Stimulated activated CD4-positive, alpha-beta T cell treated with anti-CD3 and anti-CD28 coated beads, Interleukin-1b, Interleukin-23, amount 100 ng/mL, for 1 hour (primary cell): Measurements from ENCODE around the gene ZBTB20.

Experiments used
- DNase-seq, 2 donors: peaks; one replicate each; pipeline ENCODE4 v3.0.0-alpha.2; 2020; ENCODE audit warnings: low read depth in 2 of 2

The ZBTB20 gene

GRCh38 chr3:114375608-114376421, 771.3 kb downstream of the ZBTB20 start:
- no peak for DNase-seq

- no peak for DNase-seq
These were observed 772.6 kb downstream of the ZBTB20 start for GRCh38 chr3:114374433-114374990.

GRCh38 chr3:114370537-114371174, 776.4 kb downstream of the ZBTB20 start:
- DNase-seq, result no peak

- no peak for DNase-seq
These were observed 781.2 kb downstream of the ZBTB20 start for GRCh38 chr3:114365909-114366308.

- DNase-seq, result no peak
These were observed 782.1 kb downstream of the ZBTB20 start for GRCh38 chr3:114364806-114365654.

- DNase-seq, result no peak
These were observed 783.4 kb downstream of the ZBTB20 start for GRCh38 chr3:114363554-114364202.

GRCh38 chr3:114362815-114363214, 784.3 kb downstream of the ZBTB20 start:
- DNase-seq, result no peak

- DNase-seq, result no peak
These were observed 785.7 kb downstream of the ZBTB20 start for GRCh38 chr3:114361391-114361790.

GRCh38 chr3:114356525-114356924, 790.6 kb downstream of the ZBTB20 start:
- DNase-seq, result no peak

GRCh38 chr3:114356066-114356465, 791.0 kb downstream of the ZBTB20 start:
- DNase-seq, result no peak

- DNase-seq, result no peak
These were observed 791.4 kb downstream of the ZBTB20 start for GRCh38 chr3:114355653-114356052.

GRCh38 chr3:114351822-114352145, 795.3 kb downstream of the ZBTB20 start:
- no peak for DNase-seq

GRCh38 chr3:114351123-114351821, 795.8 kb downstream of the ZBTB20 start:
- no peak for DNase-seq

GRCh38 chr3:114350690-114351089, 796.4 kb downstream of the ZBTB20 start:
- no peak for DNase-seq

- DNase-seq, result no peak
These were observed 796.8 kb downstream of the ZBTB20 start for GRCh38 chr3:114350271-114350670.

- DNase-seq, result no peak
These were observed 802.6 kb downstream of the ZBTB20 start for GRCh38 chr3:114344492-114344891.

- DNase-seq, result no peak
These were observed 808.3 kb downstream of the ZBTB20 start for GRCh38 chr3:114338651-114339357.

GRCh38 chr3:114336857-114337256, 810.2 kb downstream of the ZBTB20 start:
- no peak for DNase-seq

GRCh38 chr3:114336122-114336697, 810.9 kb downstream of the ZBTB20 start:
- DNase-seq, result no peak

GRCh38 chr3:114333923-114334240, 813.2 kb downstream of the ZBTB20 start:
- no peak for DNase-seq
